GM21786 (cell line): Measurements from ENCODE around the gene TENM4.

Experiments
- ATAC-seq: cut with Tn5 transposase; IDR thresholded peaks from one replicate; pipeline ENCODE4 v1.9.1; 2021; ENCODE audit not compliant: unreplicated experiment

The TENM4 gene

GRCh38 chr11:78876676-78877075 lies 564.2 kb downstream of the TENM4 start:
- ATAC-seq: no peak

GRCh38 chr11:78870655-78871054 lies 570.2 kb downstream of the TENM4 start:
- ATAC-seq: no peak

- no peak for ATAC-seq
Measured at GRCh38 chr11:78869293-78869692, 571.5 kb downstream of the TENM4 start.

- ATAC-seq: no peak
Measured at GRCh38 chr11:78868563-78868962, 572.3 kb downstream of the TENM4 start.

GRCh38 chr11:78860720-78861422 lies 580.0 kb downstream of the TENM4 start:
- no peak for ATAC-seq

- ATAC-seq: no peak
Measured at GRCh38 chr11:78857688-78858087, 583.1 kb downstream of the TENM4 start.

- no peak for ATAC-seq
Measured at GRCh38 chr11:78856211-78856610, 584.6 kb downstream of the TENM4 start.

- no peak for ATAC-seq
Measured at GRCh38 chr11:78855116-78855515, 585.7 kb downstream of the TENM4 start.

GRCh38 chr11:78853521-78853920 lies 587.3 kb downstream of the TENM4 start:
- ATAC-seq: no peak

GRCh38 chr11:78851878-78852586 lies 588.8 kb downstream of the TENM4 start:
- ATAC-seq: no peak

- no peak for ATAC-seq
Measured at GRCh38 chr11:78850078-78850477, 590.8 kb downstream of the TENM4 start.

- ATAC-seq: no peak
Measured at GRCh38 chr11:78846269-78846668, 594.6 kb downstream of the TENM4 start.

GRCh38 chr11:78845496-78845895 lies 595.3 kb downstream of the TENM4 start:
- no peak for ATAC-seq

- ATAC-seq: no peak
Measured at GRCh38 chr11:78841456-78842060, 599.3 kb downstream of the TENM4 start.

- ATAC-seq: no peak
Measured at GRCh38 chr11:78840623-78841022, 600.2 kb downstream of the TENM4 start.

GRCh38 chr11:78840200-78840599 lies 600.6 kb downstream of the TENM4 start:
- ATAC-seq: no peak

GRCh38 chr11:78838417-78838816 lies 602.4 kb downstream of the TENM4 start:
- no peak for ATAC-seq

GRCh38 chr11:78835646-78836045 lies 605.2 kb downstream of the TENM4 start:
- no peak for ATAC-seq

- no peak for ATAC-seq
Measured at GRCh38 chr11:78834886-78835285, 605.9 kb downstream of the TENM4 start.

GRCh38 chr11:78833237-78833636 lies 607.6 kb downstream of the TENM4 start:
- no peak for ATAC-seq

GRCh38 chr11:78832226-78832947 lies 608.4 kb downstream of the TENM4 start:
- no peak for ATAC-seq

- no peak for ATAC-seq
Measured at GRCh38 chr11:78831571-78831970, 609.3 kb downstream of the TENM4 start.
